HG03571 (cell line): ENCODE measurements around the gene SVOPL.

Source experiments
- ATAC-seq: cut with Tn5 transposase; IDR thresholded peaks from one replicate; pipeline ENCODE4 v1.9.1; 2021; ENCODE audit not compliant: unreplicated experiment

SVOPL gene

DNA sequence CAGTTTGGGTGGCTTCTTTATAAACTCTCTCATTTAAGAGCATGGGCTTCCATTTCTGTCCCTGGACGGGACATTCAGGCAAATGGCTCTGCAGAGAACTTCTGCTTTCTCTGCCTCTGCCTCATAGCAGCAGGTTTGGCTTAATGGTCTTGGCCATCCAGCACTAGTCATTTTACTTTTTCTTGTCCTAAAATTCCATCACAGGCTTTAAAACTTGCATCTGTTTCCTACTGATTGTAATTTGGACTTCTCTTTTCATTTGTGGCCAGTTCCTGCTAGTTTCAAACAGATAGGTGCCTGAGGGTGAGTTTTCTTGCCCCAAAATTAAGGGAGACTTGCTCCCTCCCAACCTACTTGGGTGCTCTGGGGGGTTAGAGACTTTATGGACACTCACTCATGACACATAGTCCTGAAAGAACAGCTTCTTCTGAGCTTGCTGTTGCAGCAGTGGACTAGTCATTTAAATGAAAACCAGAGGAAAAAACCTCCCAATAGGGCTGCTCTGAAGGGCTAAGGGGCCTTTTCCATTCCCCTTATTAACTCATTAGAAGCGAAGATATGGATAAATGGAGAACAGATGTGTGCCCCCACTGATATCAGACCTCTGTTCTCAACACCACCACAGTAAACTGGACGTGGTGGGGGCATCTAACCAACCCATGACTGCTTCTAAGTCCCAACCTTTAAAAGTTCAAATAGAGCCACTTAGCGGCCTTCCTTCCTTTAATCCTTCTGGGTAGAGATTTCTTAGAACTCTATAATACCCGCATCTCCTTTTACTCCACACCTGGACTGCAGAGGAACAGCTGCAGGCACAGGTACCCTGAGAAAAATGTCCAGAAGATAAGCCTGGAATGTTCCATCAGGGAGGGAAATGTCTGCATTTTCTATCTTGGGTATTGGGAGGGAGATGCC, 38.8 kb downstream of the SVOPL start:
- ATAC-seq, result no peak

- ATAC-seq, result no peak
These were observed 40.0 kb downstream of the SVOPL start for GRCh38 chr7:138661069-138661635.

GRCh38 chr7:138658889-138659288, 42.3 kb downstream of the SVOPL start:
- no peak for ATAC-seq

GRCh38 chr7:138657854-138658386, 43.2 kb downstream of the SVOPL start:
- ATAC-seq, result no peak

- ATAC-seq, result no peak
These were observed 44.2 kb downstream of the SVOPL start for GRCh38 chr7:138656952-138657351.

- no peak for ATAC-seq
These were observed 46.5 kb downstream of the SVOPL start for GRCh38 chr7:138654616-138655015.

GRCh38 chr7:138649506-138649905, 51.7 kb downstream of the SVOPL start:
- ATAC-seq, result no peak

- no peak for ATAC-seq
These were observed 55.9 kb downstream of the SVOPL start for GRCh38 chr7:138645284-138645683.

- no peak for ATAC-seq
These were observed 68.1 kb downstream of the SVOPL start for GRCh38 chr7:138632826-138633602.

GRCh38 chr7:138632384-138632783, 68.8 kb downstream of the SVOPL start:
- ATAC-seq, result no peak

GRCh38 chr7:138630059-138630610, 71.0 kb downstream of the SVOPL start:
- no peak for ATAC-seq

DNA sequence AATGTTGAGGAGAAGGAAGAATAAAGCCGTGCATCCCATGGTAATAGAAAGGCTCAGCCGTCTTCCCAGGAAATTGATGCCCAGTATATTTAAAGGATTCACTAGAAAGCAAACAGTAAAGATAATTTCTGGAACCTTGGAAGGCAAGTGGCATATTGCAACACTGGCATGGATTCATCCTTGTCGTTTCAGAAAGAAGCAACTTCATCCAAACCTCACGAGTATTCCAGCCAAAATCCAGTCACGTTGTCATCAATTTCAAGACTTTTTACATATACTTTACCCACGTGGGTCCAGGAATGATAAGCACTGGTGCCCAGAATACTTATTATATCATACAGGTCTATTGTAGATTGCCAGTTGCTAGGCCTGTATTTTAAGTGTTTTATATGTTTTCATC, 73.8 kb downstream of the SVOPL start:
- no peak for ATAC-seq

DNA sequence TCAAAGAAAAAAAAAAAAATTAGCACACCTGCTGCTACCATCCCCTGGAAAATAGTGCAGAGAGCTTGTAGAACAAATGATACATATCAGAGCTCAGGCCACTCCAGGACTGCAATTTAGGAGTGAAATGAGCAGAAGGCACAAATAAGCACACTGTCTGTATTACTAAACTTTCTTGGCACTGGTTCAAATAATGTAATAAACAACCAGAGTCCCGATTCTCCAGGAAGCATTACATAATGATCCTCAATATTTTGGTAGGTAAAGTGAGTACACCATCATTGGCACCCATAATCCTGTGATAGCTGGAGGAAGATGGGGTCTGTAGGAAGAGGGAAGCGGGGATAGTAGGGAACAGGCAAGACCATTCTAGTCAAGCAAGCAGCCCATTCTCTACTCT, 74.3 kb downstream of the SVOPL start:
- ATAC-seq, result no peak

- no peak for ATAC-seq
These were observed 75.3 kb downstream of the SVOPL start for GRCh38 chr7:138625849-138626230.

- ATAC-seq, result no peak
These were observed 75.9 kb downstream of the SVOPL start for GRCh38 chr7:138625084-138625848.

- ATAC-seq, result no peak
These were observed 78.3 kb downstream of the SVOPL start for GRCh38 chr7:138622841-138623240.

- no peak for ATAC-seq
These were observed 82.2 kb downstream of the SVOPL start for GRCh38 chr7:138618933-138619332.

GRCh38 chr7:138618506-138618905, 82.7 kb downstream of the SVOPL start:
- no peak for ATAC-seq

GRCh38 chr7:138616085-138616484, 85.1 kb downstream of the SVOPL start:
- no peak for ATAC-seq

DNA sequence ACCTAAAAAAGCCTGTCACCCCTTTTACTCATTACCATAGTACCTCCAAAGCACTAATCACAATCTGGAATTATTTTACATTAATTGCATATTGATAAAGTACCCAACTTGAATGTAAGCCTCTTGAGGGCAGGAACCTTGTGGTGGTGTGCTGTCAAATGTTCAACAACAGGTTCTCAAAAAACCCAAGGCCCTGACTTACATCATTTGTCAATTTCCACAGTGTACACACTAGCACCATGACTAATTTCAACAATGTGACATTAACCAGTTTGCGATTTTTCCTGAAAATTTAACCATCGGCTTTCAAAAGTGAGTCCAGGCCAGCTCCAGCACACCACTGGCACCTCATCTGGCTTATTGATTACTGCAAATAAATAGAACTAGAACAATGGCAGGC, 87.5 kb downstream of the SVOPL start:
- ATAC-seq, result no peak
